Stimulated activated CD8-positive, alpha-beta memory T cell treated with anti-CD3 and anti-CD28 coated beads, Interleukin-15, amount 100 ng/mL, for 24 hours (primary cell): Measurements from ENCODE around the gene DYNC2H1.

Experiments
- DNase-seq: peaks from one replicate; pipeline ENCODE4 v3.0.0-alpha.2; 2020; ENCODE audit warnings: low read depth

DYNC2H1 gene

GRCh38 chr11:103281301-103281700 is 172.1 kb downstream of the DYNC2H1 start:
- no peak for DNase-seq

GRCh38 chr11:103284260-103284659 is 175.0 kb downstream of the DYNC2H1 start:
- DNase-seq, result no peak

DNA sequence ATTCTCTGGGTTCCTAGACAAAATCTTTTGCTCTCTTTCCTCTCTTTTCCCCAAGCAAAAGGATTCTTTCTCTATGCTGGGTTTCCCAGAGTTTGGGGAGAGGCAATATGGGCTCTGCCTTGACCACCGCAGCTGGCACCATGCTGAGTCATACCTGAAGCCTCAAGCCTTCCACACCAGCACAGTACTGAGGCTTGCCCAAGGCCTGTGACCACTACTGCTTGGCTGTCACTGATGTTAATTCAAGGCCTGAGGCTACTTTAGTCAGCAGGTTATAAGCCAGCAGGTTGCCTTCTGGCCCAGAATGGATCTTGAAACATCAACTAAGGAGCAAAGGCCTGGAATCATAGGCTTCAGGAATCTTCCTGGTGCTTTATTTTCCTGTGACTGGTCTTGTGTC is 185.3 kb downstream of the DYNC2H1 start:
- no peak for DNase-seq

- no peak for DNase-seq
Measured at GRCh38 chr11:103295704-103296103, 186.5 kb downstream of the DYNC2H1 start.

DNA sequence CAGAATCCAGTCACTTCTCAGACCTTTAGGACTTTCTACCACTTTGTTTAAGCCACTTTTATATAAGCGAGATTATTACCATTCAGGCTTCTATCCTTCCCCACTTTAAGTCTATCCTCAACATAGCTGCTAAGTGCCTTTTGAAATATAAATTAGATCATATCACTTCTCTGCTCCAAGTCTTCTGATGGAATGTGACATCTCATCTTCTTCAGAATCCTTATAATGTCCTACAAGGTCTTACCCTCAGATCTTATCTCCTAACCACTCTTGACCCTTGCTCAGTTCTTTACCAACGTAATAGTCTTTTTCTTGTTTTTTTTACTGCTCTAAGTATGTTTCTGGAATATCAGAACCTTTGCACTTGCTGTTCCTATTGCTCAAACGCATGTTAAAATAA is 188.7 kb downstream of the DYNC2H1 start:
- no peak for DNase-seq

- DNase-seq, result no peak
Measured at GRCh38 chr11:103315248-103315647, 206.0 kb downstream of the DYNC2H1 start.

DNA sequence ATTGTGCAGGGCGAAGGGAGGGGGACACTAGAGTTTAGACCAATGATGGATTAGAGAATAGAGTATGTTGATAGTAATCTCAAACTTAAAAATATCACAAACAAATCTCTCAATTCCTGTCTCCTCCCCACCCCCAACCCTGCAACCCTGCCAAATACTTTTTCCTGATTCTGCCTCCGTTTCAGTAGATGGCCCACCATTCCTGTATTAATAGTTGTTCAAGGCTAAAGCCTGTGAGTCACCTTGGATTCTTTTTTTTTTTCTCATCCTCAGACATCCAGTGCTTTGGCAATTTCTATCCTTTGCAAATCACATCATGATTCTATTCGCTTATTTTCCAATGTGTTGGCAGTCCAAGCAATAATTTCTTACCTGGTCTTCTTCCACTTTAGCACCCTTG is 207.9 kb downstream of the DYNC2H1 start:
- no peak for DNase-seq

GRCh38 chr11:103322821-103323220 is 213.6 kb downstream of the DYNC2H1 start:
- DNase-seq, result no peak

GRCh38 chr11:103325686-103326069 is 216.5 kb downstream of the DYNC2H1 start:
- no peak for DNase-seq

DNA sequence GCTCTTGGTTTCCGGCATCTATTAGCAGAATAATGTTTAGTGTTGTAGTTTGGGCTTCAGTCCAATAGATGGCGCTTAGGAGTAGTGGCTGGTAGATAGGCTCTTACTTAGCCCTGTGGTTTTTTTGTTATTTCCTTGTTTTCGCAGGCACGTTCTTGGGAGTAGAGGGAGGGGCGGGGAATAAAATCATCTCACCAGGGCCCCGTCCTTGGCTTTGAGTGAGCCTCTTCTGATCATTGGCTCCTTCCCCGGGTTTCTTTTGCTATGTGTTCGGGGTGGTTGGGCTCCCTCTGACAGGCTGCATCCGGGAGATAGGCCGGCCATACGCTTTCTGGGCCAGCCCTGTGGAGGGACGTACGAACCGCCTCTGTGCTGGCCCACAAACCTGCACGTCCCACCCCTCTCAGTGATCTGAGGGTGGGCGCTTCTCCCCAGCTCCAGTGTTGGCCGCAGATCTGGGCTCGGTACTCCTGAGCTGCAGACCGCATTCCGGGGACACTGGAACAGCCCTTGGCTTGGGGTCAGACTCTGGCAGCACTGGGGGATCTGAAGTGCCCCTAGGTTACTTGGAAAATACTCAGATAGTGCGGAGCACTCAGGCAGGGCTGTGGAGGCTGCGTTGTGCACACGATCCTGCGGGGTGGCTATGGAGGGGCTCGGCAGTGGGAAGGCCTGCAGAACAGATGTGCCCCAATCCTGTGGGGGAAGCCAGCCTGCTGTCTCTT is 217.0 kb downstream of the DYNC2H1 start:
- no peak for DNase-seq

DNA sequence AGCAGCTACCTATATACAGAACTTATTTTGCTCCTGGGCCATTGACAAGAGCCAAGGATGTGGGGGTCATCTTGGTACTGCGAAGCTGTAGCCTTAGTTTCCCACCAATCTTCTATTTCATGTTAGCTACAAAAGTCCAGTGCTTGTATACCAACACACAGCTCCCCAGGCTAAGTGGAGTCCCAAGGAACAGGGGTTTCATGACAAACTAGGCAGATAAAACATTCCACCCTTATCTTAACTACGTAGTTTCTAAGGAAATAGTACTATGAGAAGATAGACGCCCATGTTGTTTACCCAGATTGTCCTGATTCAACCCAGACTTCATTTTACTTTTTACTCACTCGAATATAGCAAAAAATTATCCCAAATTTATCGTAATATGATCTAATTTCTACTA is 218.5 kb downstream of the DYNC2H1 start:
- no peak for DNase-seq

DNA sequence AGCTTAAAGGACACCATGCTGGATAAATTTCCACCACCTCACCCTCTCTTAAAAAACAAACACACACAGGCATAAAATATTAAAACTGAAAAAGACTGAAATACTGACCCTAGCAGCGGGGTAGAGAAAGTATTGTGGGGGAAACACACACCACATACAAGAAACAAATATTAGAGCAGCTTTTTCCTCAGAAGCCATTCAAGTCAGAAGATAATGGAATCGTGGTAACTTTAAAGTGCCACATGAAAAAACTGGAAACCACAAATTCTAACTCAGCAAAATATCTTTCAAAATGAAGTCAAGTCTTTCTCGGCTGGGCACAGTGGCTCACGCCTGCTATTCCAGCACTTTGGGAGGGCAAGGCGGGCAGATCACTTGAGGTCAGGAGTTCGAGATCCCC is 223.2 kb downstream of the DYNC2H1 start:
- no peak for DNase-seq

DNA sequence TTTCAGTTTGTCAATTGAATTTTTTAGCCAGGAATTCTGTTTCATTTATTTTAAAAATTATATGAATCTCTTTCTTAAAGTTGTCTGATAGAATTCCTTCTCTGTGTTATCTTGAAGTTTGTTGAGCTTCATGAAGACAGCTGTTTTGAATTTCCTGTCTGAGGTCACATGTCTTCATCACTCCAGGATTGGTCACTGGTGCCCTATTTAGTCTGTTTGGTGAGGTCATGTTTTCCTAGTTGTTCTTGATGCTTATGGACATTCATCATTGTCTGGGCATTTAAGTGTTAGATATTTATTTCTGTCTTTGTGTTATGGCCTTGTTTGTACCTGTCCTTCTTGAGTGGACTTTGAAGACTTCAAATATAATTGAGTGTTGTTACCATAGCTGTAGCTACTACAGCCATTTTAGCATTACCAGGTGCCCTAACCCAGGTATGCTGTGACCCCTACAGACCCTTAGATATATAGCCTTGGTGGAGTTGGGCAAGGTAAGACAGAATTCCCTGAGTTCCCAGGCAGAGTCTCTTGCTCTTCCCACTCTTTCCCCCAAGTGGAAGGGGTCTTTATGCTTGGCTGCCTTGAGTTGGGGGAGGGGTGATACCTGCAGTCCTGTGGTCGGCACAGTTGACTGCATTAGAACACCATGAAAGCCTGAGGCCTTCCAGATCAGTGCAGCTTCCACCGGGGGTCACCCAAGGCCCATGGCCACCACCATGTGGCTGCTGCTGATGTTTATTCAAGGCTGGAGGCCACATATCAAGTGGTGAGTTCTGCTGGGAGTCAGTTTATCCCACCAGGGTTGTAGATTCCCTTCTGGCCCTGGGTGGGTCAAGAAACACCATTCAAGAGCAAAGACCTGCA is 229.6 kb downstream of the DYNC2H1 start:
- no peak for DNase-seq

GRCh38 chr11:103339485-103339857 is 230.2 kb downstream of the DYNC2H1 start:
- DNase-seq, result no peak

DNA sequence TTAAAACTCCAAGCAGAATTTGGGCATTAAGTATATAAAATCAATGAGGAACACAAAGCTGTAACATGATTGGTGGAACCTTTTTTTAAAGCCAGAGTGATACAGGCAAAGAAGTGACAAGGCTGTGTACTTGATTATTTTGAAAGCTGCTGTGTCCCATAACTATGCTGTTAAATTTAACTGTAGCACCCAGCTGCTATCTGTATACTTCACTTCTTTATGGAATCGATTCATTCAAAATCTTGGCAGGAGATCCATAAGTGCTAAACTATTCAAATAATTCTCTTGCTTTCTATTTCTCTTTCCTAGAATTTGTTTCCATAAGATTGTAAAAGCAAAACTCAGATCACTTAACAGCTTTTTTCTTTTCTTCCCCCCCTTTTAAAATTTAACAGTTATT is 231.7 kb downstream of the DYNC2H1 start:
- DNase-seq, result no peak

GRCh38 chr11:103344886-103345285 is 235.7 kb downstream of the DYNC2H1 start:
- DNase-seq, result no peak

GRCh38 chr11:103349595-103349994 is 240.4 kb downstream of the DYNC2H1 start:
- no peak for DNase-seq

DNA sequence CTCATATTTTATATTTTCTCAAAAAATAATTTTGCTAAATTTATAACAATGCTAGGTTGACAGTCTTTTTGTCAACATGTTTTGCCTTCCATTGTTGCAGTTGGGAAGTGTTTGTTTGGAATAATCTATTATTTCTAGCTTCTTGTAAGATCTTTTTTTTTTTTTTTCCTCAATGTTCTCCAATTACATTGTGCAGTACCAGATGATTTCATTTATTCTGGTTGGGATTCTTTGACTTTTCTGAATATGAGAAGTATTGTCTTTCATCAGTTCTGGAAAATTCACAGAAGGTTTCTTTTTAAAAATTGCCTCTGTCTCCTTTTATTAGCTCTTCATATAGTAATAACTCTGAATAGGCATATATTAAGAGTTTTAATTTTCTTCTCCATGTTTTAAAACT is 245.4 kb downstream of the DYNC2H1 start:
- no peak for DNase-seq

DNA sequence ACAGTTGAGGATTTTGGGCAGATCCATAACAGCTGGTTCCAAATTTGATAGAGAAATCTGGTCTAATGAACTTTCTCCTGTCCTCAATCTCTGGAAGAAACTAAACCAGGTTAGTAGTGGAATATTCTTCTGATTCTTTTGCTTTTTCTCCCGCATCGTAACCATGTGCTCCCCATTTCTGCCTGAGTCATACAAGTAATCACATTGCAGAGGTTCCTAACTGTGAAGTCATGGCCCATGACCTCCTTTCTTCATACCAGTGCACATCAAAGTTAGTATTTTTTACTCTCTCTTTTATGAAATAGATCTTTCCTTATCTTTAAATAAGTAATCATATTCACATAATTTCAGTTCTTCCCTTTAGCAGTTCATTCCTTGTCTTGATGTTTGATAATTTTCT is 249.0 kb downstream of the DYNC2H1 start:
- no peak for DNase-seq

DNA sequence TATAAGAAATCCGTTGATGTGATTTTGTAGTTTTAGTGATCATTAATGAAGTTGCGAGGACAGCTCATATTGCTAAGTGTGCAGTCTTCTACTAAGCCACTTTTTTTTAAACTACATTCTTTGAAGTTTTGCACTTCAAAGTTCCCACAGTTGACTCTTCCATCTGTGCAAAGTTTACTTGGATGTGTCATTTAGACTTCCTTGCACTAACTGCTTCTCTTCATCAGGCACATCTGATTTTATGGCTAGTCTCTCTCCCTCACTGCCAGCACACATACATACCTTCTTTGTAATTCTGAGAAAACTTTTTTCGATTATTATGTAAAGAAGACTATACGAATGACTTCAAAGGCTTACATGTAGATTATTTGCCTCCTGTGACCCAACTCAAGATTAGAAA is 250.0 kb downstream of the DYNC2H1 start:
- DNase-seq, result no peak

DNA sequence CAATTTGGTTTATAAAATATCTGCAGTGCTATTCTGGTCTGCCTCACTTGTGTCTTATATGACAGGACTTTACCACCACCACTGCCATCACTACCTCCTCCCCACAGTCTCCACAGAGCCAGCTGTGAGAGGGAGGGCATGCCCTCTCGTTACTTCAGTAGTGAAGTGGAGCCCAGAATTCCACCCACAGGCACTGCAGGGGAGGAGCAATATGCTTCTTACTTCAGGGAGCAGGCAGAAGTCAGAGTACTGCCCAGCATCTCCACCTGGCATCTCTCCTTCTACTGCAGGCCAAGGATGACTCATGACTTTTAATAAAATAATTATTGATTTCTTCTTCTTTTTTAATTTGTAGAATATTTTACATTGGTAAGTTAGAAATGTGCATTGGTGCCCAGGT is 255.5 kb downstream of the DYNC2H1 start:
- DNase-seq, result no peak

DNA sequence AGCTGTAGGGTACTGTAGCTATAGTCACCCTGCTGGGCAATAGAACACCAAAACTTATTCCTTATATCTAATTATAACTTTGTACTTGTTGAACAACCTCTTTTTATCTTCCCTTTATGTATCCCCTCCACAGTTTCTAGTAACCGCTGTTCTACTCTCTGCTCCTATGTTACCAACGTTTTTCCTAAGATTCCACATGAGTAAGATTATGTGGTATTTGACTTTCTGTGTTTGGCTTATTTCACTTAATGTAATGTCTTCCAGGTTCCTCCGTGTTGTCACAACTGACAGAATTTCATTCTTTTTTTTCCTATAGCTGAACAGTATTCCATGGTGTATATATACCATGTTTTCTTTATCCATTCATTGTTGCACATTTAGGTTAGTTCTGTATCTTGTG is 258.4 kb downstream of the DYNC2H1 start:
- no peak for DNase-seq

DNA sequence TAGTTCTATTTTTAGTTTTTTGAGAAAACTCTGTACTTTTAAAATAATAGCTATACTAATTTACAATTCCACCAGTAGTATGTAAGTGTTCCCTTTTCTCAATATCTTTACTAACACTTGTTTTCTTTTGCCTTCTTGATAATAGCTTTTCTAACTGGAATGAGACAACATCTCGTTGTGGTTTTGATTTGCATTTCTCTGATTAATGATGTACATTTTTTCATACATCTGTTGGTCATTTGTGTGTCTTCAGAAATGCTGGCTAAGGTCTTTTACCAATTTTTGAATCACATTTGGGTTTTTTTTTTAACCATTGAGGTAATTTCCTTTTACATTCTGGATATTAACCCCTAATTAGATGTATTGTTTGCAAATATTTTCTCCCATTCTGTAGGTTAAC is 258.9 kb downstream of the DYNC2H1 start:
- DNase-seq, result no peak

GRCh38 chr11:103370076-103370475 is 260.9 kb downstream of the DYNC2H1 start:
- DNase-seq, result no peak
